ENCODE data around the gene RELCH. TPM values are rescaled to one million over a fixed set of nuclear protein-coding genes. Genes with fewer than 3 reads are reported as not detected.

RELCH gene
- polyA plus RNA-seq, 2 of the 4 experiments (the other 2 are of a cell fraction) = 13.5 to 17.5 TPM

DNA sequence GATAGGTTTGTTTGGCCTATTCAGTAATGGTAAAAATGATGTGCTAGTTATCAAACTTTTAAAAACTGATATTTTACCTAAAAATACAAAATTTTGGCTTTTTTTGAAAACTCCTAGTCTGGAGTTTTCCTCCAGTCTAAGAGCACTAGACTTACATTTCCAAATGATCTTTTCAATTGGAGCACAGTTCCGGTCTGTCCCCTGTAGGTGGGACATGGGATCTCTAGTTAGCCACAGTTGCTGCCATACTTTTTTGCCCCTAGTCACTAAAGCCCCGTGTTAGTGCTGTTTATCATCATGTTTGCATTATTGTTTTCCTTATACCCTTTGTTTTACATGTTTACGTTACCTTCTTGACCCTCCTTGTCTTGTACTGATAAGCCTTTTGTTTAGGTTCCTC lies 52.4 kb downstream of the RELCH start:
- Histone ChIP-seq H3K4me3 (no peak overlapping the region), H3K27ac (no peak overlapping the region), H3K9me3 (no peaks in the 10 kb centered on the region), H3K4me2 (no peak overlapping the region), H3K4me1 (no peaks in the 10 kb centered on the region)
- ChIA-PET CTCF (interaction anchor here (1.3 kb wide), 1 partner anchor 56 kb away, joined by 5 read pairs; no protein-coding TSS in a partner anchor), POLR2A (no interaction called here)
- no peak for DNase-seq (ENCODE audit: low read depth in 1 of 2, low spot score in 1 of 2)
- 91% methylated on average over 3 of the region's 3 CpGs for WGBS (ENCODE audit: missing lambda C conversion rate)
- TF ChIP-seq TP53 (CRISPR knock-in tag; IDR thresholded peaks at IDR 0.05) (no peak), ZNF302 (CRISPR knock-in tag; IDR thresholded peaks at IDR 0.05) (no peak), CEBPB (IDR thresholded peaks at IDR 0.05) (no peak), CHD2 (IDR thresholded peaks at IDR 0.05; ENCODE audit: low read length, partially characterized antibody) (no peak), FOSB (CRISPR knock-in tag; IDR thresholded peaks at IDR 0.05) (no peak), ZSCAN20 (CRISPR knock-in tag; IDR thresholded peaks at IDR 0.05) (no peak), FOSL2 (IDR thresholded peaks at IDR 0.05) (no peak), FOSL2 (CRISPR knock-in tag; IDR thresholded peaks at IDR 0.05) (no peak), NR3C1 (IDR thresholded peaks at IDR 0.05) (no peak), MAFK (IDR thresholded peaks at IDR 0.05; ENCODE audit: partially characterized antibody) (no peak), EP300 (IDR thresholded peaks at IDR 0.05) (no peak), KDM1A (IDR thresholded peaks at IDR 0.05; ENCODE audit: low read depth) (no peak), ESRRA (IDR thresholded peaks at IDR 0.05; ENCODE audit: borderline replicate concordance, low read length) (no peak), CHD4 (IDR thresholded peaks at IDR 0.05; ENCODE audit: borderline replicate concordance) (no peak), HOXB5 (CRISPR knock-in tag; IDR thresholded peaks at IDR 0.05) (no peak), POLR2A (IDR thresholded peaks at IDR 0.05; ENCODE audit: low read length) (no peak), NPAS2 (CRISPR knock-in tag; IDR thresholded peaks at IDR 0.05; ENCODE audit: borderline replicate concordance) (no peak), MYC (IDR thresholded peaks at IDR 0.05; ENCODE audit: borderline replicate concordance, low read length) (no peak)
- TF ChIP-seq, protein P1, sequence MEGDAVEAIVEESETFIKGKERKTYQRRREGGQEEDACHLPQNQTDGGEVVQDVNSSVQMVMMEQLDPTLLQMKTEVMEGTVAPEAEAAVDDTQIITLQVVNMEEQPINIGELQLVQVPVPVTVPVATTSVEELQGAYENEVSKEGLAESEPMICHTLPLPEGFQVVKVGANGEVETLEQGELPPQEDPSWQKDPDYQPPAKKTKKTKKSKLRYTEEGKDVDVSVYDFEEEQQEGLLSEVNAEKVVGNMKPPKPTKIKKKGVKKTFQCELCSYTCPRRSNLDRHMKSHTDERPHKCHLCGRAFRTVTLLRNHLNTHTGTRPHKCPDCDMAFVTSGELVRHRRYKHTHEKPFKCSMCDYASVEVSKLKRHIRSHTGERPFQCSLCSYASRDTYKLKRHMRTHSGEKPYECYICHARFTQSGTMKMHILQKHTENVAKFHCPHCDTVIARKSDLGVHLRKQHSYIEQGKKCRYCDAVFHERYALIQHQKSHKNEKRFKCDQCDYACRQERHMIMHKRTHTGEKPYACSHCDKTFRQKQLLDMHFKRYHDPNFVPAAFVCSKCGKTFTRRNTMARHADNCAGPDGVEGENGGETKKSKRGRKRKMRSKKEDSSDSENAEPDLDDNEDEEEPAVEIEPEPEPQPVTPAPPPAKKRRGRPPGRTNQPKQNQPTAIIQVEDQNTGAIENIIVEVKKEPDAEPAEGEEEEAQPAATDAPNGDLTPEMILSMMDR (IDR thresholded peaks at IDR 0.05) = no peak
- ATAC-seq = no peak
- FAIRE-seq = no peak

DNA sequence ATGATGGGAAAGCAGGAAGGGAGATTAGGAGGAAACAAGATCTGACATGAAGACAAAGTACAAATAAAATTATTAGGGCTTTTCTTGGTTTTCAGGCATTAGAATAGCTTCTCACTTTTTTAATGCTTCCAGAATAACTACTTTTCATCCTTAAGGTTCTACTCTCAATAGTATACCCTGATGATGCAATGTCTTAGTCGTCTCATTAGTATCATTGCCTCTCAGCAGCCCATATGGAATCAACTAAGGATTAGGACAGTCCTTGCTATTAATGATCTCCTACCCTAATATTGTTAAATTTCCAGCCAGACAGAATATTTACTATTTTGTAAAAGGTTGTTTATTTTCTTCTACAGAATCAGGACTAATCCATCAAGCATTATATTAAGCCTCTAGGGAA lies 55.9 kb downstream of the RELCH start:
- FAIRE-seq (no peak), ATAC-seq (no peak), DNase-seq (ENCODE audit: low read depth in 1 of 2, low spot score in 1 of 2) (no peak)
- Histone ChIP-seq H3K4me1 (no peaks in the 10 kb centered on the region), H3K27ac (no peak overlapping the region), H3K4me2 (no peak overlapping the region), H3K4me3 (no peak overlapping the region), H3K9me3 (no peaks in the 10 kb centered on the region)
- ChIA-PET POLR2A (no interaction called here), CTCF (no interaction called here)
- TF ChIP-seq JUN (IDR thresholded peaks at IDR 0.05) (no peak), BHLHE40 (IDR thresholded peaks at IDR 0.05; ENCODE audit: low read depth, low read length) (no peak), RFX5 (IDR thresholded peaks at IDR 0.05) (no peak), HEYL (CRISPR knock-in tag; IDR thresholded peaks at IDR 0.05) (no peak), HOXA7 (CRISPR knock-in tag; IDR thresholded peaks at IDR 0.05) (no peak), TFCP2L1 (CRISPR knock-in tag; IDR thresholded peaks at IDR 0.05) (no peak), SMC3 (IDR thresholded peaks at IDR 0.05) (no peak), NFE2L2 (conservative IDR thresholded peaks at IDR 0.05; ENCODE audit: low read length) (no peak)
- TF ChIP-seq, protein P2, sequence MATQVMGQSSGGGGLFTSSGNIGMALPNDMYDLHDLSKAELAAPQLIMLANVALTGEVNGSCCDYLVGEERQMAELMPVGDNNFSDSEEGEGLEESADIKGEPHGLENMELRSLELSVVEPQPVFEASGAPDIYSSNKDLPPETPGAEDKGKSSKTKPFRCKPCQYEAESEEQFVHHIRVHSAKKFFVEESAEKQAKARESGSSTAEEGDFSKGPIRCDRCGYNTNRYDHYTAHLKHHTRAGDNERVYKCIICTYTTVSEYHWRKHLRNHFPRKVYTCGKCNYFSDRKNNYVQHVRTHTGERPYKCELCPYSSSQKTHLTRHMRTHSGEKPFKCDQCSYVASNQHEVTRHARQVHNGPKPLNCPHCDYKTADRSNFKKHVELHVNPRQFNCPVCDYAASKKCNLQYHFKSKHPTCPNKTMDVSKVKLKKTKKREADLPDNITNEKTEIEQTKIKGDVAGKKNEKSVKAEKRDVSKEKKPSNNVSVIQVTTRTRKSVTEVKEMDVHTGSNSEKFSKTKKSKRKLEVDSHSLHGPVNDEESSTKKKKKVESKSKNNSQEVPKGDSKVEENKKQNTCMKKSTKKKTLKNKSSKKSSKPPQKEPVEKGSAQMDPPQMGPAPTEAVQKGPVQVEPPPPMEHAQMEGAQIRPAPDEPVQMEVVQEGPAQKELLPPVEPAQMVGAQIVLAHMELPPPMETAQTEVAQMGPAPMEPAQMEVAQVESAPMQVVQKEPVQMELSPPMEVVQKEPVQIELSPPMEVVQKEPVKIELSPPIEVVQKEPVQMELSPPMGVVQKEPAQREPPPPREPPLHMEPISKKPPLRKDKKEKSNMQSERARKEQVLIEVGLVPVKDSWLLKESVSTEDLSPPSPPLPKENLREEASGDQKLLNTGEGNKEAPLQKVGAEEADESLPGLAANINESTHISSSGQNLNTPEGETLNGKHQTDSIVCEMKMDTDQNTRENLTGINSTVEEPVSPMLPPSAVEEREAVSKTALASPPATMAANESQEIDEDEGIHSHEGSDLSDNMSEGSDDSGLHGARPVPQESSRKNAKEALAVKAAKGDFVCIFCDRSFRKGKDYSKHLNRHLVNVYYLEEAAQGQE (IDR thresholded peaks at IDR 0.05) = no peak
- 88% methylated on average over 1 of the region's 1 CpG for WGBS (ENCODE audit: missing lambda C conversion rate)

All from A549 (cell line).